Measurements from ENCODE around the gene GNG7.
"Not testable (repeated sequence)": the region's sequence is repeated elsewhere in the genome, so short reads cannot be mapped to it uniquely, and the experiment has no call there.

The GNG7 gene

DNA sequence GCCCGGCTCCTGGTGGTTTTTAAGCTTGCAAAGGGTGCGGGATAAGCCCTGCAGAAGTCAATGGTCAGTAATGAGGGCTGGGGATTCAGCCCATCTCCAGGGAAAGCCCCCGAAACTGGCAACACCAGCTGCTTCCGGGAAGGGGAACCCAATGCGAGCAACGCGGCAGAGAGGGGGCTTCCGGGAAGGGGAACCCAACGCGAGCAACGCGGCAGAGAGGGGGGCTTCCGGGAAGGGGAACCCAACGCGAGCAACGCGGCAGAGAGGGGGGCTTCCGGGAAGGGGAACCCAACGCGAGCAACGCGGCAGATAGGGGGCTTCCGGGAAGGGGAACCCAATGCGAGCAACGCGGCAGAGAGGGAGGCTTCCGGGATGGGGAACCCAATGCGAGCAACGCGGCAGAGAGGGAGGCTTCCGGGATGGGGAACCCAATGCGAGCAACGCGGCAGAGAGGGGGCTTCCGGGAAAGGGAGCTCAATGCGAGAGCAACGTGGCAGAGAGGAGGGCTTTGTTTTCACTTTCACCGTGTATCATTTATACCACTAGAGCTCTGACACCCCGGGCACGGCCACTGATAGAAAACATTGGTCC, 80.0 kb downstream of the GNG7 start:
- DNase-seq (ENCODE audit: low read depth, low spot score): not testable (repeated sequence)

DNA sequence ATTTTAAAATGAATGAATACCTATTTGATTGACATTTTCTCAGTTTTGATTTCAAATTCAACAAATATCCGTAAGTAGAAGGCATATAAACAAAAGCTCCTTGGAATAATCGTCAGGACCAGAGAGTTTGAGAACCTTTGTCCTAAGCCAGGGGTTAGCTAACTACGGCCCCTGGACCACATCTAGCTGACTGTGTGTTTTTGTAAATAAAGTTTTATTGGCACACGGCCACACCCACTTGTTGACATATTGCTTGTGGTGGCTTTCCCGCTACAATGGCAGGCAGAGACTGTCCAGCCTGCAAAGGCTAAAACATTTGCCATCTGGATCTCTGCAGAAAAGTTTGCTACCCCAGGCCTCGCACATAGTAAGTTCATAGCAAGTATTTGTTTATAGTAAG, 83.4 kb downstream of the GNG7 start:
- DNase-seq (ENCODE audit: low read depth, low spot score): no peak

DNA sequence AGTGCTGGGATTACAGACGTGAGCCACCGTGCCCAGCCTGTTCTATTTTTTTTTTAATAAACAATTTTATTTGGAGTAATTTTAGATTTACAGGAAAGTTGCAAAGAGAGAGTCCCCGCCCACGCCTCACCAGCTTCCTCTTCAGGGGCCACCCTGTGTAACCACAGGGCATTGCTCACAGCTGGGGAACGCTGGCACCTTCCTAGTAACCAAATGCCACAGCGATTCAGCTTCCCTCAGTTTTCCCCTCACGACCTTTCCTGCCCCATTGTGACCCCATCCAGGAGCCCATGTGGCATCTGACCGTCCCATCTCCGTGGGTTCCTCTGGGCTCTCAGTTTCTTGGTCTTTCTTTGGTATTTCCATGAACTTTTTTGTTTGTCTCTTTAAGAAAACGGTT, 83.9 kb downstream of the GNG7 start:
- no peak for DNase-seq (ENCODE audit: low read depth, low spot score)

DNA sequence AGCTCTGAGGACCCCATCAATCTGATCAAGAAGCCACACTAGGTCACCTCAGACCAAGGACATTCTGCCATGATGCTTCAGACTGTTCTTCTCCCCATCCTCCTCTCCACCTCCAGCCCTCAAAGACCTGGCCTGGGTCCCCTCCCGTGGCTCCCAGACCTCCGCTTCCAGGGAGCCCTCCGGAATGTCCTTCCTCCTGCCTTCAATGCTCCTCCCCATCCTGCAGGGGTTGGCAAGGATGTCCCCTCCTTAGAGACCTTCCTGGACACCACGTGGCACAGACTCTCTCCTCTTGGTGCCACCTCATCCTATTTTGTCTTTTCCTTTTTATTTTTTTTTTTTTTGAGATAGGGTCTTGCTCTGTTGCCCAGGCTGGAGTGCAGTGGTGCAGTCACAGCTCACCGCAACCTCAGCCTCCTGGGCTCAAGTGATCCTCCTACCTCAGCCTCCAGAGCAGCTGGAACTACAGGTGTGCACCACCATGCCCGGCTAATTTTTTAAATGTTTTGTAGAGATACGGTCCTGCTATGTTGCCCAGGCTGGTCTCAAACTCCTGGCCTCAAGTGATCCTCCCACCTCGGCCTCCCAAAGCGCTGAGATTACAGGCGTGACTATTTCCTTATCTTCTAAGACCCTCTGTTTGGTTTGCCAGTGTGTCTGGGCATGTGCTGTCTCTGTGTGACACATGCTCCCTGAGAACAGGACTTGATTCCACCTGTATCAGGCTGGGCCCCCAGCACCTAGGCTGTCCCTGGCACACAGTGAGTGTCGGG, 84.9 kb downstream of the GNG7 start:
- DNase-seq (ENCODE audit: low read depth, low spot score): no peak

DNA sequence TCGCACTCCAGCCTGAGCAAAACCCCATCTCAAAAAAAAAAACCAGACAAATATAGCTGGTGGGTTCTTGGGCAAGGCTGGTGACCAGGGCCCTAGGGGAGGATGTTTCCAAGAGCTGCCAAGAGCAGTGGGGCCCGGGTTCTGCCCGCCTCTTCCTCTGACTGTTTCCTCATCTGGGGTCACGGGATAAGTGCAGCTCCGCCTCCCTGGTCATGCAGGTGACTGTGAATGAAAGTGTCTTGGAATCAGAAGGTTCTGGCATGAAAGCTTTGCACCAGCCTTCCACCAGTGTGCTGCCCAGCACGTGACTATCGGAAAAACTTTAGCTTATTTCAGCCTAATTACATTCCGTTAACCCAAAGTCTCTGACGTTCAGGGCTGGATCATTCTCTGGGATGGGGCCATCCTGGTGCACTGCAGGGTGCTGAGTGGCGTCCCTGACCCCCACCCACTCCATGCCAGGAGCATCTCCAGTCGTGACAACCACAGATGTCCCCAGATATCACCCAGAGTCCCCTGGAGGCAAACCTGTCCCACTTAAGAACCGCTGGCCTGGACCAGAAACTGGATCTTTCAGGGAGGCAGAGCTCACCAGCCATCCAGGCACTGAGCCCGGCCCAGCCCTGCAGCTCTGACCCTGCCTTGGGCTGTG, 85.6 kb downstream of the GNG7 start:
- no peak for DNase-seq (ENCODE audit: low read depth, low spot score)

DNA sequence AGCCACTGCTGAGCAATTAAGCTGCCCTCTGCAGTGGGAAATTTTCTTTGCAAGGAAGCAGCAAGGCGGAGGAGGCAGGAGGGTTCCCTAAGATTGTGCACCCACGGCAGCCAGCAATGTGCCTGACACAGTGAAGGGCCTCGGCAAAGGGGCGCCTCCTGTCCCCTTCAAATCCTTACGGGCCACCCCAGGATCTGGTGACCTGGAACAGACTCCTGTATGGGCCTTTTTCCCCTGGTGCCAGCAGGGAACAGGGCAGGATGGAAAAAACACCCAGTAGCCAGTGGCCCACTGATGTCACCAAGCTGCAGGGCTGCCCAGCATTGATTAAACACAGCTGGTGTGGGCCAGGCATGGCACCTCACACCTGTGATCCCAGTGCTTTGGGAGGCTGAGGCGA, 86.7 kb downstream of the GNG7 start:
- DNase-seq (ENCODE audit: low read depth, low spot score): no peak

DNA sequence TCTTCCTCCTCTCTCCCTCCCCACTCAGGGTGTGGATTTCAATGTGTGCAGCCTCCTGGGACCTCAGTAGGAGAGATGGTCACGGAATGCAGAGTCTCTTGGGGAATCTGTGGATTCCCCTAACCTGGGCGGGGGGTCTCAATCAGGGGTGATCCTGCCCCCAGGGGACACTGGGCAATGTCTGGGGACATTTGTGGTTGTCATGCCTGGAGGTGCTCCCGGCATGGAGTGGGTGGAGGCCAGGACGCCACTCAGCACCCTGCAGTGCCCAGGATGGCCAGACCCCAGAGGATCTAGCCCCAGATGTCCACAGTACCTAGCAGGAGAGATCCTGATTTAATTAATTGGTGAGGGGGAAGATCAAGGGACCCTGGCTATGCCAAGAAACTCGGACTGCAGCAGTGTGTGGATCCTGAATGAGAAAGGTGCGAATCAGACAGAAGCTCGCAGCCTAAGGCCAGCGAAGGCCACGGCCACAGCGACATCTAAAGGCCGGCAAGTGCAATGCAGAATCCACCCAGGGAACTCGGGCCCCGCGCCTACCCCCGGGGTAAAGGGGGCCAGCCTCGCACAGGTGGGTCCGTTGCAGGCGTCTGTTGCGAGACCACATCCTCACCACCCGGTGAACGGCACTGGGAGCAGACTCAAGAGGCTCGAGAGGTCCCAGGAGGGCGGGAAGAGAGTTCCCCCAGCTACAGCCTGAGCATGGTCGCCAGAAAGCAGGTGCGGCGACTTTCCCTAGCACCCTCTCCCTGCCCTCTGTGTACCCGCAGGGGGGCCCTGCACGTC, 88.8 kb downstream of the GNG7 start:
- no peak for DNase-seq (ENCODE audit: low read depth, low spot score)

DNA sequence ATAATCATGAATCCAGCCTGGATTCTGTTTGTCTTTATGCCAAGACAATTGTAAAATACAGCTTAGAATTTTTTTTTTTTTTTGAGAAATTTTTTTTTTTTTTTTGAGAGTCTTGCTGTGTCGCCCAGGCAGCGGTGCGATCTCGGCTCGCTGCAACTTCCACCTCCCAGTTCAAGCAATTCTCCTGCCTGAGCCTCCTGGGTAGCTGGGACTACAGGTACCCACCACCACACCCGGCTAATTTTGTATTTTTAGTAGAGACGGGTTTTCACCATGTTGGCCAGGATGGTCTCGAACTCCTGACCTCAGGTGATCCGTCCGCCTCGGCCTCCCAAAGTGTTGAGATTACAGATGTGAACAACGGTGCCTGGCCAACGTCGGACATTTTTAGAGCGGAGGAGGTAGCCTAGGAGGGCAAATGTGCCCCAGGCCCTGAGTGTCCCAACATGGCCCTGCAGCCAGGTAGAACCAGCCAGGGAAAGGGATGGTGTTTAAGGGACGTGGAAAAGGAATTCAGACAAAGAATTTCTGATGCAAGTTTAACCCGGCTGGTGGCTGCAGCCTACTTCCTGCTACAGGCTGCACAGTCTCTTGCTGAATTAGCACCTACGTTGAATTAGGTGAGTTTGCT, 89.8 kb downstream of the GNG7 start:
- DNase-seq (ENCODE audit: low read depth, low spot score): no peak

DNA sequence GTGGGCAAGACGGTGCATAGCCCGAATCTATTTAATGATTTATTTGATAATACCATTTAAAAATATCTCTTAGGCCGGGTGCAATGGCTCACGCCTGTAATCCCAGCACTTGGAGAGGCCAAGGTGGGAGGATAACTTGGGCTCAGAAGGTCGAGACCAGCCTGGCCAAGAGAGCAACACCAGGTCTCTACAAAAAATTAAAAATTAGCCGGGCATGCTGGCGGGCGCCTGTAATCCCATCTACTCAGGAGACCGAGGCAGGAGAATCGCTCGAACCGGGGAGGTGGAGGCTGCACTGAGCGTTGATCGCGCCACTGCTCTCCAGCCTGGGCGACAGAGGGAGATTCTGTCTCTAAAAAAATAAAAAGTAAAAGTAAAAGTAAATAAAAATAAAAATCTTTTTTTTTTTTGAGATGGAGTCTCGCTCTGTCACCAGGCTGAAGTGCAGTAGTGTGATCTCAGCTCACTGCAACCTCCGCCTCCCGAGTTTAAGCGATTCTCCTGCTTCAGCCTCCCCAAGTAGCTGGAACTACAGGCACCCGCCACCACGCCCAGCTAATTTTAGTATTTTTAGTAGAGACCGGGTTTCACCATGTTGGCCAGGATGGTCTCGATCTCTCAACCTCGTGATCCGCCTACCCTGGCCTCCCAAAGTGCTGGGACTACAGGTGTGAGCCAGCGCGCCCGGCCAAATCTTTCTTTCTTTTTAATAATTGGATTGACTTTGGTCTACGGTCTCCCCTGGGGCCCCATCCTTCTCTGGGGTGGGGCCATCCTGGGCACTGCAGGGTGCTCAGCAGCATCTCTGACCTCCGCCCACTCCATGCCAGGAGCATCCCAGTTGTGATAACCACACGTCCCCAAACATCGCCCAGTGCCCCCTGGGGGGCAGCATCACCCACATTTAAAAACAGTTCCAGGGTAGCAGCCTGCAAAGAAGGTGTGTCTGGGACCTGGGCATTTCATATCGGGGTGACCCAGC, 90.7 kb downstream of the GNG7 start:
- no peak for DNase-seq (ENCODE audit: low read depth, low spot score)

DNA sequence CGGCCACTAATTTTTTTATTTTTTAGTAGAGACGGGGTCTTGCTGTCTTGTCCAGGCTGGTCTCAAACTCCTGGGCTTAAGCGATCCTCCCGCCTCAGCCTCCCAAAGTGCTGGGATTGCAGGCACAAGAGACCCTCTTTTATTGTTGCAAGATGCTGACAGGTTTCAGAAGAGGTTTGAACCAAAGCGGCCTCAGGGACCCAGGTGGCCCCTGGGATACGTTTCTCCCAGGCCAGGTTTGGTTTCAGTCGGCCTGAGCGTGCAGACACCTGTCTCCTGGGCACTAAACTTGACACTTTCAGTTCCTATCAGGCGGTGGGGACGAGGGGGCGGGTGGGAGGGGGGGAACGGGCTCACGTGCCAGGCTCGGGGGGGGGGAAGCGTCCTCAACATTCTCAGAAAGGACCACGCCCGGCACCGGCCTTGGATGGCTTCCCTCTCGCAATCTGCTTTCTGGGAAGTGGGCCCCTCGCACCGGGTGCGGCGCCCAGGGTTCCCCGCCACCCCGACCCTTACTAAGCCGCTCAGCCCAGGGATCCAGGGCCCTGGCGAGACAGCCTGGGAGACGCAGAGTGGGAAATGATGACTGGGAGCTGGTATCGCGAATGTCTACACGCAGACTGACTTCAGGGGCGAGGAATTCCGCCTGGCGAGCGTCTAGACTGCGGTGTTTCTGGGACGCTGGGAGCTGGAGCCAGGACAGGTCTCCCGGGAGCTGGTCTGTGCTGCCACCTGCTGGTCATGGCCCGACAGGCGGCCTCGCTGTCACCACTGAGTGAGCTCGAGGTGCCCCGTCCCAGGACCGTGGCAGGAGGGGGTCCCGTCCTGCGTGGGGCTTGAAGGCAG, 91.6 kb downstream of the GNG7 start:
- peak; percentile 78 for DNase-seq (ENCODE audit: low read depth, low spot score)

DNA sequence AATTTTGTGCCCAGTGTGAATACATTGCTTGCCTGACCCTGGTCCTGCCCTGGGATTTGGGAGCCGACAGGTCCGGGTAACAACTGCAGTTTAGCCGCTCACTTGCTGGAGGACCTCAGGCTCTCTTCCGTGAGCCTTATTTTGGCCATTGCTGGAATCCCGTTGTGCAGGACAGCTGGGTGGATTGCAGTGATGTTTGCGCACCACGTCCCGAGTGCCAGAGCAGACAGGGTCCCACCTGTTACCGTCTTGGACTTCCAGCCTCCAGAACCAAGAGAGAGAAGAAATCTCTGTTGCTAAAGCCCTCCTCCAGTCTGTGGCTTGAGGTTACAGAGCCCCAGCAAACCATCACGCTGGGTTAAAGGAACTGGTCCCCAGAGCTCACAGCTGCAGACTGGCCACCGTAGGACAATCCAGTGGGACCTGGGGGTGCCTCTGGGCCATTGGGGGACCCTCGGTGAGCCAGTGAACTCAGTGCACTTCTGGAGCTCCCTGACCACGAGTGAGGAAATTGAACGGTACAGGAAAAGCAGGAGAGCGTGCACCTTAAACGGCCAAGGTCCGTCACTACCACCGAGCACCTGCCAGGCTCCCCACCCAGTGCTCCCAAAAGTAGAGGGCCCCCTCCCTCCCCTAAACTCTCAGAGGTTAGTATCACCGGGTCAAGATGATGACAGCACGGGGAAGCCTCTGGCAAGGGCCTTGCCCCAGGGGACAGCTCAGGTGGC, 92.9 kb downstream of the GNG7 start:
- no peak for DNase-seq (ENCODE audit: low read depth, low spot score)

DNA sequence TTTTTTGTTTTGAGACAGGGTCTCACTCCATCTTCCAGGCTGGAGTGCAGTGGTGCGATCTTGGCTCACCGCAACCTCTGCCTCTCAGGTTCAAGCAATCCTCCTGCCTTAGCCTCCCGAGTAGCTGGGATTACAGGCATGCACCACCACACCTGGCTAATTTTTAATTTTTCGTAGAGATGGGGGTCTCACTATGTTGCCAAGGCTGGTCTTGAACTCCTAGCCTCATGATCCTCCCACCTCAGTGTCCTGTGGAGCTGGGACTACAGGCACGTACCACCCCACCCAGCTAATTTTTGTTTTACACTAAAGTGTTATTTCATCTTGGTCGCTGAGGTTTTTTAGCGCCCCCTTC, 93.5 kb downstream of the GNG7 start:
- not testable (repeated sequence) for DNase-seq (ENCODE audit: low read depth, low spot score)

DNA sequence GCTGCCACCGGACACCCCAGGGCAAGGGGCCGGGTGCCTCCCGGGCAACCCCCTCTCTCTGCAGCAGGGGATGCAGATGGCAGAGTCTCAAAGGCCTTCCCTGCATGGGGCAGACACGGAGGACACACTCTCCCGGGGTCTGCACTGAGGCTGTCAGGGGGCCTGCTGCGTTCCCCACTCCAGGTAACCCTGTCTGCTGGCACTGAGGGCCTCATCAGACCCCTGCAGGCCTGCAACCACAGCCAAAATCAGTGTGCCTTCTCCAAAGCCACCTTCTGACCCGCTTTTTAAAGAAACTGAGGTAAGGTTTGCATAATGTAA, 93.9 kb downstream of the GNG7 start:
- no peak for DNase-seq (ENCODE audit: low read depth, low spot score)

DNA sequence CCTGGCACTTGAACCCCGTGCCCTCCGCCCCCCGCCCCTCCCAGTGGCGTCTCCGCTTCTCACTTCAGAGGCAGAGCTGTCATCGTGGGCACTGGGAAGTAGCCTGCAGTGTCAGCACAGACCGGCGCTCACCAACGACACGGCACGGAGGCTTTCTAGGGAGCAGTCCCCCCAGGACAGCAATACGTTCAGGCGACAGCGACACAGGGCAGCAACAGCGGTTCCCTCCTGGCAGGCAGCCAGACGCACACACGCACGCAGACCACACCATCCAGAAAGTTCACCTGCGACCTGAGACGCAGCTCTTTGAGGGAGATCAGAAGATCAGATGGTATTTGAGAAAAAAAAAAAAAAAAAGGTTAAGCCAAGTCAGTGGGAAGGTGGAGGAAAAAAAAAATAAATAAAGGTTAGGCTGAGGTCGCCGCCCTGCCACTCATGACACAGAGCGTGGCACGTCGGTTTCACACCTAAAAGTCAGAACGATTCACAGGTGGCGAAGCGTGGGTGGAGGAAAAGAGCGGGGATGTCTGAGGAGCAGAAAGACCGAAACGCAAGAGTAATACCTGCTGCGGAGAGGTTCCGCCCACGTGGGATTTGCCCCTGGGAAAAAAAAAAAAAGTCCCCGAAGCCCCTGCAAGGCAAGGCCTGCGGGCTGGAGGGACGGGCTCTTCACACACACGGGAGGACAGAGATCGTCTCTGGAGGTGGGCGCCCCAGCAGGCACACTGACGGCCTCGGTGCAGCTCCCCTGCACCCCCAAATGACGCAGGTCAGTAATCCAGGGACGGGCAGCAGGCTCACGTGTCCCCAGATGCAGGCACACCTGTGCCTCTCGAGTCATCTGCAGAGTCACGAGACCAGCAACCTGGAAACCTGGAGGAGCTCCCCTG, 94.5 kb downstream of the GNG7 start:
- DNase-seq (ENCODE audit: low read depth, low spot score): peak; percentile 88

DNA sequence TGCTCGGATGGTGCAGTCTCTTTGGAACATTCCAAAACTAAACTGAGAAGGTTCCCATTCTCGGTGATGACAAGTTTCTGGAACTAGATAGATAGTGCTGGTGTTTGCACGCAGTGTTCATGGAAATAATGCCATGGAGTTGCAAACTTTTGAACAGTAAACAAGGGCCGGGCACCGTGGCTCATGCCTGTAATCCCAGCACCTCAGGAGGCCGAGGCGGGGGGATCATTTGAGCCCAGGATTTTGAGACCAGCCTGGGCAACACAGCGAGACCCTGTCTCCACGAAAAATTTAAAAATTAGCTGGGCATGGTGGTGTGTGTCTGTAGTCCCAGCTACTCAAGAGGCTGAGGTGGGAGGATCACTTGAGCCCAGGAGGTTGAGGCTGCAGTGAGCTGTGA, 95.7 kb downstream of the GNG7 start:
- DNase-seq (ENCODE audit: low read depth, low spot score): not testable (repeated sequence)

DNA sequence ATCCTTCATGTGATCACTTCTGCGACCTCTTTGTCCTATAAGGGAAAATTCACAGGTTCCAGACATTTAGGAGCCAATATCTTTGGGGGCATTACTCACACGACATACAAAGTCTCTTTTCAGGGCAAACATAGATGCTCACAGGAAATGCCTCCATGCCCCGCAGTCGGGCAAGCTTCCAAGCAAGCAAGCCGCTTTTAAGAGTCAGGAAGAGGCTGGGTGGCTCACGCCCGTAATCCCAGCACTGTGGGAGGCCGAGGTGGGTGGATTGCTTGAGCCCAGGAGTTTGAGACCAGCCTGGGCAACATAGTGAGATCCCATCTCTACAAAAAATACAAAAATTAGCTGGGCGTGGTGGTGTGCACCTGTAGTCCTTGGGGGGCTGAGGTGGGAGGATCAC, 96.6 kb downstream of the GNG7 start:
- not testable (repeated sequence) for DNase-seq (ENCODE audit: low read depth, low spot score)

DNA sequence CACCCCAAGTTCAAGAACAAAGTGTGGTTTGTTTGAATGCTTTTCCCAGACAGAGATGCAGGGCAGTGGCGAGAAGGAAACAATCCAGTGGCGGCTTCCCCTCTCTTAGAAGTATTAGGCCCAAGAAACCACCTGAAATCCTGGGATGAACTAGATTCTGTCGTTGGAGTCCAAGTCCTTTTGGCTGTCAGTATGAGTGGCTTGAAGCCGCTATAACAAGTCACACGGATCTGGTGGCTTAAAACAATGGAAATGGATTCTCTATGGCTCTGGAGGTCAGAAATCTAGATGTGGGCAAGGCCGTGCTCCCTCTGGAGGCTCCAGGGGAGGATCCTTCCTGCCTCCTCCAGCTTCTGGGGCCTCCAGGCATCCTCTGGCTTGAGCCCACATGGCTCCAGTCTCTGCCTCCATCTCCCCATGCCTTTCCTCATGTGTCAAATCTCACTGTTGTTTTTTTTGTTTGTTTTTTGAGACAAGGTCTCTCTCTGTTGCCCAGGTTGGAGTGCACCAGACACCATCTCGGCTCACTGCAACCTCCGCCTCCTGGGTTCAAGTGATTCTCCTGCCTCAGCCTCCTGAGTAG, 97.7 kb downstream of the GNG7 start:
- DNase-seq (ENCODE audit: low read depth, low spot score): no peak

DNA sequence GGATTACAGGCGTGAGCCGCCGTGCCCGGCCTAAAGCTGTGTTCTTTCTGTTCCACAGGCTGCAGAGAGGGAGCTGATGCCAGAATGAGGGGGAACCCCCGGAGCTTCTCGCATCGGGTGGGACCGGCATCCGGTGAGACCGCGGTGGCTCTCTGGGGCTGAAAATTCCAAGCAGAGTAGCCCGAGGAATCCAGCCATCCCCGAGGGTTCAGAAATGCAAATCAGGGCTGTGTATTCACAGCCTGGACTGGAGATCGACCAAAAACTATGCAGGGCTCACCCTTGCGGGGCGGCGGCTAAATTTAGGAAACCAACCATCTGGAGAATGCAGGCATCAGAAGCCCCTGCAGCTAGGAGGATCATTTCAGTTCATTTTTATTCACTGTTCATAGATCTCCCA, 99.2 kb downstream of the GNG7 start:
- DNase-seq (ENCODE audit: low read depth, low spot score): no peak
